Globus pallidus (tissue), 1 donor: ENCODE data around the gene ADAMTS9.

Experiments used
- DNase-seq: peaks from one replicate; pipeline ENCODE4 v3.0.0-alpha.2; 2015; ENCODE audit warnings: low spot score

ADAMTS9 gene

DNA sequence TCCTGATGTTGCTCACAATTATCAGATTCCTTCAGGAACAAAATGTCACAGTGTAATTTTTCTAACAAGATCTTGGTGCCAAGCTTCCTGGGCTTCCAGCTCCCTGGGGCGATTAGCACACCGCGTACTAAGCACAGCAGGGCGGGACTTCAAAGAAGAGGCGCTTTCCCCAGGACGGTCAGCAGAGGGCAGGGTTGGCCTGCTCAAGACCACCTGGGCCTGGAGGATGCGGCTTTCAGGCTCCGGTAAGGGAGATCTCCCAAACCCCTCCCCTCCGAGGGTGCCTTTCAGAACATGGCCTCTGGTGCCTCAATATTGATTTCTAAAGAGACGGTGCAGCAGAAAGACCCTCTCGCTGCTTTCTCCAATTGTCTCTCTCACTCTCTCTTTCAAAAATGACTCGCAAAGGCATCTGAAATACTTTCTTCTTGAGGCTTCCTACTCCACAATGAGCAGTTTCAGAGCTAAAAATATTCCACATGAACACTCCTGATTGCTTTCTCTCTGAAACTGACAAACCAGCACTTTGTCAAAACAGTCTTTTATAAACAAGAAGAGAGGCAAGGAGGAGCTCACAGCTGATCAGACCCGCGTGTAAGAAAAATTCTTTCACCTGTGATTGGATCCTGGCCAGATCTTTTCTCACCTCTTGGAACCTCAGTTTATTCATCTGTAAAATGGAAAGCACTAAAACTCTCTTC lies 154.0 kb downstream of the ADAMTS9 start:
- peak; percentile 73 for DNase-seq

- peak; percentile 38 for DNase-seq
Measured at GRCh38 chr3:64530434-64531049, 157.3 kb downstream of the ADAMTS9 start.

DNA sequence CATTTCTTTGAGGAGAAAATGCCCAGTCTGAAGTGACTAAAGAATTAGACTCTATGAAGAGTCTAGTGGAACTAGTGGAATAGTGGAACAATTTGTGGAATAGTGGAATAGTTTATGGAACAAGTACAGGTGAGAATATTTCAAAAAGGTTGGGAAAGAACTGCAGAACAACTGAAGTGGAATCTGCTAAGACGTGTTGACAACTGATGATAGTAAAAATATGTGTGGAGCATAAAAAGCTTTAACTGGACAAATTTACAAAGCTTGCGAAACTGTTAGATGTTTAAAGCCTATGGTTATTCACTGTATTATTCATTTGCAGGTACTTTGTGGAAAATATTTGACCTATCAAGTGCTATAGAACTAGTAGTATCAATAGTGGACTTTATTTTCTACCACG lies 164.5 kb downstream of the ADAMTS9 start:
- no peak for DNase-seq

DNA sequence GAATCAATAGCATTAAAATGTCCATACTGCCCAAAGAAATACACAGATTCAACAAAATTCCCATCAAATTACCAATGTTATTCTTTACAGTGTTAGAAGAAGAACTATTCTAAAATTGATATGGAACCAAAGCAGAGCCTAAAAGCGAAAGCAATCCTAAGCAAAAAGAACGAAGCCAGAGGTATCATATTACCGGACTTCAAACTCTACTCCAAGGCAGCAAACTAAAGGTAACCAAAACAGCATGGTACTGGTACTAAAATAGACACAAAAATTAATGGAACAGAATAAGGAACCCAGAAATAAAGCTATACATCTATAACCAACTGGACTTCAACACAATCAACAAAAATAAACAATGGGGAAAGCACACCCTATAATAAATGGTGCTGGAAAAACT lies 167.5 kb downstream of the ADAMTS9 start:
- DNase-seq: no peak

GRCh38 chr3:64518950-64519349 lies 168.8 kb downstream of the ADAMTS9 start:
- DNase-seq: no peak

DNA sequence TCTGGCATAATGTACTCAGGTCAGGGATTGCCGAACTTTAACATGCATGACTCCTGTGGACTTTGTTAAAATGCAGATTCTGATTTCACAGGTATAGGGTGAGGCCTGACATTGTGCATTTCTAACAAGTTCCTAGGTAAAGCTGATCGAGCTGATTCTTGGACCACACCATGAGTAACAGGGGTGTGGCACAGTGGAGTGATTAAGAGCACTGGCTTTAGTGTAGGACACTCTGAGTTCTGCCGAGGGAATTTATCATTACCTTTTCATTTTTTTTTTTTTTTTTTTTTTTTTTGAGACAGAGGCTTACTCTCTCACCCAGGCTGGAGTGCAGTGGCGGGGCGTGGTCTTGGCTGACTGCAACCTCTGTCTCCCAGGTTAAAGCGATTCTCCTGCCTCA lies 169.3 kb downstream of the ADAMTS9 start:
- DNase-seq: no peak

DNA sequence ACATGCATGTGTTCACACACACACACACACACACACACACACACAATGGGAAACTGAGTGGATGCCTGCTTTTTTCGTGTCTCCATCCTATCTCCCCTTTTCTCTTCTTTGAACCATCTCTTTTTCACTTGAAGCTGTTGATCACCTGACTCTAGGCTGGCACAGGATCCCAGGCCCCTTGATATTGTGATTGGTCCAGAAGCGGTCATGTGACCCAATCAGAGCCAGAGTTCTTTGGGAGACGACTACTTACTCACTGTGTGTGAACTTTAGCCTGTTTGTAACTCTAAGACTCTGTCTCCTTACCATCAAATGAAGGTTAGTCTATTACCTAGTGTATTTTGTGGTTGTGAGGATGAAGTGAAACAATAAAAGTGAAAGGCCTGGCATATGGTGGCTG lies 172.9 kb downstream of the ADAMTS9 start:
- DNase-seq: no peak

GRCh38 chr3:64509206-64509605 lies 178.6 kb downstream of the ADAMTS9 start:
- DNase-seq: no peak

DNA sequence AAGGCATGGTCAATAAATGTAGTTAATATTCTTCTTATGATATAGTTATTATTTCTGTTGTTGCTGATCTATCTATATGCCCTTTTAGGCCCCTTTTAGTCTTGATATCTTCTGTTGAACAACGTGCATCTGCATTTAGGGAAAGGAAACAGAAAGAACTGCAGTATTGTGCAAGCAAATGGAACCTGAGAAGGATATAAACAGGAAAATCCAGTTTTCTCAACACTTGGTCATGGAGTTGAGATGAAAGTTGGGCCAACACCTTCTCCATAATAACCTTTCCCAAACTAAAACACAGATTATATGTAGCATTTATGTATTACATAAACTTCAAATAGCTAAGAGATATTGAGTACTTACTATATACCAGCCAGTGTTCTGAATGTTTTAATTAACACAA lies 179.7 kb downstream of the ADAMTS9 start:
- DNase-seq: no peak

DNA sequence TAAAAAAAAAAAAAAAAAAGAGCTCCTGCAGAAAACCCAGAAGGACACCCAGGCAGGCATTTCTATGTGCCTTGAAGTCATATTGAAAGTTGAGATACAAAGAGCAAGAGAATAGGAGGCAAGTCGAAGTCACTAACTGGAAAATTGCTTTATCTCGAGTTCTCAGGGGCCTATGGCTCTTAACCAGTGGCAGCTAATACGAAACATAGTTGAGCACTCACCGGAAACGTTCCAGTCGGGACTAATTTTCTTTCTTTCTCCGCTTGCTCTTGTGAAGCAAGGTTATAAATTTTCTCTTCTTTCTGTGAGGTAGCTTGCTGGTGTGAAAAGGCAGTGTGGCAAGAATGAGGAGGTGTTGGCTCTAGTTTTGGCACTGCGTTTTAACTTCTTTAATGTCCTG lies 181.5 kb downstream of the ADAMTS9 start:
- no peak for DNase-seq

DNA sequence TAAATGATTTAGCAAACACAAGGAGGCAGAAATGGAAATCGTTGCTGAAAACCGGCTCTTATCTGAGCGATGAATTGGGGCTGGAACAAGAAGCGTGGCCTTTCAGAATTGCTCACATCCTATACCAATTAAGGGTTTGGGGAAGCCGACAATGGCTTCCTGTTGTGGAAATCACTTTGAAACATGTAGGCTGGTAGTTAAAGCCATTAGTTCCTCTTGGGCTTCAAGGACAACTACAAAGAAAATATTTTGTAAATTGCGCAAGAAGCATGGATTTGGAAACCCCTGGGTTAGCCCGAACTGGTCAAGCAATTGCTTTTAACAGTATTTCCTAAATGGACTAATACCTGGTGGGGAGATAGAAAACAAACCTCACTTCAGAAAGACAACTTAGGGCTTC lies 182.4 kb downstream of the ADAMTS9 start:
- DNase-seq: no peak

DNA sequence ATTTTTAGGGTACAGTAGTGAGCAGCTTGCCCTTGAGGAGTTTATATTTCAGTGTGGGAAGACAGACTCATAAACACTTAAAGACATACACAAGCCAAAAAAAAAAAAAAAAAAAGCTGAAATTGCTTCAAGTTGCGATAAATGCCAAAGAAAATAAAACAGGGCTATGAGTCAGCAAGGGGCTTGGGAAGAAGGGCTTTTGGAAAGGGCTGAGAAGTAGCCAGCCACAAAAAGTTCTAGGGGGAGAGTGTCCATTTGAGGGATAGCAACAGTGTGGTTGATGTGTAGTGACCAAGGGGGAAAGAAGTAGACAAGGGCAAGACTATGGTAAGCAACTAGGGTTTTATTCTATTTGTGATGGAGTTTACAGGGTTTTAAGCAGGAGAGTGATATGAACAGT lies 185.5 kb downstream of the ADAMTS9 start:
- no peak for DNase-seq

DNA sequence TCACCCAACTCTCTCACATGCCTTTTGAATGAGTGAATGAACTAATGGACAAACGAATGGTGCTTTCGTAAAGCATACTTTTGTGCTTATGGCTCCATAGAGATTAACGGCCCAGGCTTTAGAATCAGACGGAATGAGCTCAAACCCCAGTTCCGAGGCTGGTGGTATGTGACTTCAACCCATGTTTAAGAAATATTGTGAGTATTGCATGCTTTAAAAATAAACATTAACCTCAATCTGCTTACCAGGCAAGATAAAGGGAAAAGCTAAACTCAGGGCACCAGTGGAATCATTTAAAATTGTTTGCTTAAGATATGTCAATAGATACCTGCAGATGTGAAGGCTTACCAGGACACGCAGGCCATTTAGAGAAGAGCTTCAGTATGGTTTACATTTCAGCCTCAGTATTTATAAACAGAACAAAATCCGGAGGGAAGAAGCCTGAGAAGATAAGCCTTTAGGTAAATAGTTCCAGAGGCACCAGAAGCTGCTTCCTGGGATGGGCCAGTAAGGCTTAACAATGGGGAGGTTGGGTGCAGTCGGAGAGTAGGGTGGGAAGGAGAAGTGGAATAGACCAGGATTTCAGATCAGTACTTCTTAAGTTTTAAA lies 186.4 kb downstream of the ADAMTS9 start:
- DNase-seq: no peak

- DNase-seq: no peak
Measured at GRCh38 chr3:64496786-64497490, 190.9 kb downstream of the ADAMTS9 start.

- DNase-seq: no peak
Measured at GRCh38 chr3:64495781-64496334, 191.9 kb downstream of the ADAMTS9 start.

GRCh38 chr3:64495121-64495780 lies 192.5 kb downstream of the ADAMTS9 start:
- DNase-seq: no peak

DNA sequence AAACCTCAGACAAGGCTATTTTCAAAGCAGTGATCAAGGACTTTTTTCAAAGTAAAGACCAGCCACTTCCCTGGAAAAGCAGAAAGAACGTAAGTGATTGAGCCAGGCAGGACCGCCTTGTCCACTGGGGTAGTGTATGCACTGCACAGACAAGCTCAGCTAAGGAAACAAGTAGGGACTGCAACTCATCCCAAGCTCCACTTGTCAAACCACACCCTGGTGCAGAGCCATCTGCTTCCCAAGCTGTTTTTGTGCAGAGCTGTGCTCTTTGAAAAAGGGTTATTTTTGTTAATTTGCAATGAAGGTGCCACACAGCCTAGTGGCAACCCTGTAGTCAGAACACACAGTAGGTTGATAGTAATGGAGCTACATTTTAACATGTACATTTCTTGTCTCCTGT lies 193.3 kb downstream of the ADAMTS9 start:
- DNase-seq: no peak

DNA sequence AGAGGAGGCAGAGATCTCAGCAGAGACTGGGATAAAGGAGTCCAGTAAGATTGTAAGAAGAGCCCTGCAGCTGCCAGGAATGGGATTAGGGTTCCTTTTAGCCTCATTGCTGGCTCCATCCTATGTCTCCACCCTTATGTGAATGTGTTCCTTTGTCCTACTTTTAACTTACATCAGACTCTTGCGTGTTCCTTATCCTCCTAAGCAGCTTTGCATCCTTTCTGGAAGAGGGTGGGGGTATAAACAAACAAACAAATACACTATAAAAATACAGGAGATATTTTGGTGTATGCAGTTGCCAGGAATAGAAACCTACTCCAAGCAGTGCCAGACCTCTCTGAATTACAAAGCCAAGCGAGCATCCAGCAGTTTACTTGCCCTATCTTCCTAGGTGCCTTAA lies 194.7 kb downstream of the ADAMTS9 start:
- no peak for DNase-seq

DNA sequence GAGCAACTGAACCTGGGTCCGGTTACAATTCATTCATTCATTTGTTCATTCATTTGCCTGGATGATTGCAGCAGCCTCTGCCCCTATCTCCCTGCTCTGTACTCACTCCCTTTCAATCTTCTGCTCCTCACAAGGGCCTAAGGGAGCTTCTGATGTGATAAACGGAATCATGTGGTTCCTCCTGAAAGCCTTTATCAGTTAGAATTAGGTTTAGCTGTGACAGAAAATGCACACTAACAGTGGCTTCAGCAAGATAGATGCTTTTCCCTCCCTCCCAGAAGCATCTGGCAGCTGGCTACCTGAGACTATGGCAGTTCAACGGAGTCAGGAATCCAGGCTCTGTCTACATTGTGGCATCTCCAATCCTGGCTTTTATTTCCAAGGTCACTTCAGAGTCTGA lies 196.0 kb downstream of the ADAMTS9 start:
- DNase-seq: no peak

- no peak for DNase-seq
Measured at GRCh38 chr3:64490180-64490724, 197.5 kb downstream of the ADAMTS9 start.

GRCh38 chr3:64489361-64490044 lies 198.3 kb downstream of the ADAMTS9 start:
- DNase-seq: no peak
